Kidney capillary endothelial cell (primary cell): ENCODE data around the gene CD46.

Source experiments
- DNase-seq: peaks from one replicate; pipeline ENCODE4 v3.0.0-alpha.2; 2018; ENCODE audit warnings: low spot score

CD46 gene

DNA sequence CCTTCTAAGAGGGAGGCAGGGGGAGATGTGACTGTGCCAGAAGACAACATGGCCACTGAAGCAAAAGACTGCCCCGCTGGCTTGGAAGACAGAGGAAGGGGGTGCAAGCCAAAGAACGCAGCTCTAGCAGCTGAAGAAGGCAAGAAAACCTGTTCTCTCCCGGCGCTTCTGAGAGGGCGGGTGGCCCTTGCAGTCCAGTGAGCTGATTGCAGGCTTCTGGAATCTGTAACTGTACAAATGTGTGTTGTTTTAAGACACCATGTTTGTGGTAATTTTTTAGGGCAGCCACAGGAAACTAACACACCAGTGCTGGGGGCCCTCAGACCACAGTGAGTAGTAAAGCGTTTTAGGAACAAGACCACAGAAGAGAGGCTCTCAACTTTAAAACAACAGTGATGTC lies 47.0 kb downstream of the CD46 start:
- DNase-seq = no peak

- no peak for DNase-seq
Observed at GRCh38 chr1:207799989-207800648, 48.3 kb downstream of the CD46 start.

DNA sequence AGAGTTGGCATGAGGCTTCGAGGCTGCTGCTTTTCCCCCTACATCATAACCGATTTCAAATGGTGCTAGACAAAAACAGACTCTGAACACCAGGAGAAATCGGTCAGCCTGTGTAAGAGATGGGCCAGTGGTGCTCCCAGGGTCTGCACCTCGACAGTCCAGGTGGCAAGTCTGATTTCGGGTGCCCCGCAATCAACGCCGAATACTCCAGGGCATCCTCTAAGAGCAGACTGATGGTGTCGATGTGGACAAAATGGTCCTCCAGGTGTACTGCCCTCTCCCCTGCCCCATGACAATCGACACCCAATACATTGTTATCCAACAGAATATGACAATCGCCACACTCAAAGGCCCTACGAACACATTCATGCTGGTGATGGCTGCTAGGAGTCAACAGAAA lies 50.0 kb downstream of the CD46 start:
- no peak for DNase-seq

DNA sequence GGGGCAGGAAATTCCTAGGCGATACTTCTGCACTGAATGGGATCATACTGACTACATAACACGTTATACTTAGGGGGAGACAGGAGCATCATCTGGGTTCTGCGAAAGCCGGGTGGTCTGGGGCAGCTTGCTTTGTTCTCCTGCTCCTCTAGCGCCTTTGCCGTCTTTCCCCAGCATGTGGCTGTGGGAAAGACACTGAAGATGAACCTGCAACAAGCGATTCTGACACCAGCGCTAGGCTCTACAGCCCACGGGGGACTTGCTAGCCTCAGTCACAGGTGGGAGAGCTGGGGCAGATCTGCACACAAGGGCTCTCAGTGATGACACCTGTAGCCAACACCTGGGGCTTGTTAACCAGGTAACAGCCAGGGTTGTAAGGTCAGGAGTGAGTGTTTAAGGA lies 51.8 kb downstream of the CD46 start:
- DNase-seq = no peak

- DNase-seq = no peak
Observed at GRCh38 chr1:207804721-207805468, 53.0 kb downstream of the CD46 start.

- DNase-seq = peak; percentile 29
Observed at GRCh38 chr1:207805841-207806421, 54.1 kb downstream of the CD46 start.

- no peak for DNase-seq
Observed at GRCh38 chr1:207806531-207807325, 54.9 kb downstream of the CD46 start.

DNA sequence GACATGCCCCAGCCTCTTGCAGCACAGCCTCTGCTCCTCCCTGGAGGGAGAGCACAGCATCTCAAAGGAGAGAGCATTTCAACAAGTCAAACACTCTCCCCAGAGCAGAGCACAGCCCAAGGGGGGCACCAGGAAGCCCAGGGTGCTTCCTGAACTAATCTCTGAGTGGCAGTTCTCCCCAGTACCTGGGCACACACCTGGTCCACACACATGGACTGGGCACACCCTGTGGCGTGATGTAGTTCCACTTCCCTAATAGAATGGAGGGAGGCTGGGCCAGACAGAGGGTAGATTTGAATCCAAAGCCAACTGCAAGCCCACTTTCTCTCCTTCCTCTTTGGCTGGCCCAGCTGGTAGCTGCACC lies 55.5 kb downstream of the CD46 start:
- no peak for DNase-seq

- no peak for DNase-seq
Observed at GRCh38 chr1:207807690-207808321, 56.0 kb downstream of the CD46 start.

GRCh38 chr1:207808322-207808705 lies 56.5 kb downstream of the CD46 start:
- DNase-seq = no peak

GRCh38 chr1:207808911-207809555 lies 57.2 kb downstream of the CD46 start:
- DNase-seq = no peak

- DNase-seq = no peak
Observed at GRCh38 chr1:207810173-207810572, 58.3 kb downstream of the CD46 start.

DNA sequence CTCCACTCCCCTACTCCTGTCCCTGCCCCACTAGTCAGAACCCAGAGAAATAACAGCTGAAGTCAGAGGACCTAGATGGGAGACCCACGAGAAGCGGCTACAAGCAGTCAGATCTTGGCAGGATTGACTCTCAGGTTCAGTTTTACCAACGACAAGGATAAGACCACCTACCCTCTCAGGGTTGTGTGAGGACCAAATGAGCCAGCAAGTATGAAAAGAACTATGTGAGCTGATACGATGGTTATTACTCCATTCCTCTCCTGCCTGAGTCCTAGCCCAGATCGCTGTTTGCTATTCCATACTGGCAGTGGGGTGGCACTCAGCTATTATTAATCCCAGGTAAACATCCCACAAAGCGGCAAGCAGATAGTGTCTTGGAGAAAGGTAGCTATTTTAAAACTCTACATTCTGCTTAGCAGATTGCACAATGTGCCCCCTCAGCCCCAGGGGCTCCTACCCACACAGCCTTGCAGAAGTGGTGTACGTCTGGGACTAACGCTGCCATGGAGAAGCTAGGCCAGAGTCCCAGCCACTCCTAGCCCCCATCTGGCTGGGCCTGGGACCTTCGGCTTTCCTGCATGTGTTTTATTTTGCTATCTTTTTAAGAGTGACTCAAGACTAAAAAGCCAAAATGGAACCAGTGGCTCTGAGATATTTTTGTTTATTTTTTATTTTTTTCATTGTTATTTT lies 58.9 kb downstream of the CD46 start:
- DNase-seq = no peak

GRCh38 chr1:207811319-207811718 lies 59.5 kb downstream of the CD46 start:
- no peak for DNase-seq

- DNase-seq = no peak
Observed at GRCh38 chr1:207811920-207812720, 60.3 kb downstream of the CD46 start.

- no peak for DNase-seq
Observed at GRCh38 chr1:207812778-207813511, 61.1 kb downstream of the CD46 start.

GRCh38 chr1:207813512-207813881 lies 61.6 kb downstream of the CD46 start:
- no peak for DNase-seq

- DNase-seq = no peak
Observed at GRCh38 chr1:207813946-207814345, 62.1 kb downstream of the CD46 start.

DNA sequence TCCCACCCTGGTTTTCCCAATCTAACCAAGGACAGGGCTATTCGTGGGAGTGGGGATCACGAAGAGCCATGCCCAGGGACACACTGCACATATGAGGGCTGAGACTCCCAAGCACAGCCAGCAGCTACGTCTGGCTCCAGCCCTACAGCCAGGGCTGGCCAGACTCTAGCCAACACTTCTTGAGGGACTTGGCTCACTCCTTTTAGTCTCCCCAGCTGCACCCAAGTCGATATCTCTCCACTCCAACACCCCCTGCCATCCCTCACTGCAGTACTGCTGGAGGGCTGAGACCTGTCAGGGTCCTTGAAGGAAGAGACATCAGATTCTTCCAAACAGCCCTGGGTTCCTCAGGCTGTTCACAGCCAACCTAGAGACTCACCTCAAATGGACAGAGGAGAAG lies 62.6 kb downstream of the CD46 start:
- no peak for DNase-seq

DNA sequence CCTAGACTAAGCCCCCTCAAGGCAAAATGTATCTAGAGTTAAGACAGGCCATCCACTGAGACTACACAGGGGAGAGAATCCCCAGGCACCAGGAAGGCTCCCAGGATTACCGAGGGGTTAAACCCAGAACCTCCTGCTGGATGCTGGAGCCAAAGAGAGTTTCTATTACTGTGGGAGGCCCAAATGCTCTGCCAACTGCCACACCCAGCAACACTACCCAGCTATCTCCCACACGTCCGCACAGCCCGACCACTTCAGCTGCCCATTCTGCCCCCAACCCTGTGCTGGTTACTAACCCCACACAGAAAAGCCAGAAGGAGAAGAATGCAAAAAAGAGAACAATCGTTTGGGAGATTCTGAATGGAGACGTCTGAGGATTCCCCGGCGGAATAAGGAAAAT lies 63.6 kb downstream of the CD46 start:
- no peak for DNase-seq
